GM18867 (cell line): ENCODE results near the gene ALDH1L1.

ENCODE experiments used
- ATAC-seq: cut with Tn5 transposase; IDR thresholded peaks from one replicate; pipeline ENCODE4 v1.9.1; 2021; ENCODE audit warnings: mild to moderate bottlenecking, moderate library complexity; ENCODE audit not compliant: unreplicated experiment

The ALDH1L1 gene

DNA sequence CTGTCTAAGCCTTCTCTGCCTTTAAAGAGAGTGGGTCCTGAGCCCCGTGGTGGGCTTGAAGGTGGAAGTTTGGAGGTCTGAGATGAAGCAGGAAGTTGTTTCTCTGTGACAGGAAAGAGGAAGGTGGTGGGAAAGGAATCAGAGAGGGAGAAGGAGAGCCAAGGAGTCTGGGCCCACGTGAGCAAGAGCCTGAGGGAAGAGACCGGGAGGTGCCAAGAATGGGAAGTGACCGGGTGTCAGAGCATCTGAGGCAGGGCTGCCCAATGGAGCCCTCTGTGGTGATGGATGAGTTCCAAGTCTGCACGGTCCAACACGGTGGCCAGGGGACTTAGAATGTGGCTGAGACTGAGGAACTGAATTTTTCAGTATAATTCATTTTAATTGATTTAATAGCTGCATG lies 24.6 kb downstream of the ALDH1L1 start:
- no peak for ATAC-seq

- no peak for ATAC-seq
These were observed 25.1 kb downstream of the ALDH1L1 start for GRCh38 chr3:126155280-126155640.

GRCh38 chr3:126154391-126155279 lies 25.8 kb downstream of the ALDH1L1 start:
- ATAC-seq: no peak

GRCh38 chr3:126153695-126154360 lies 26.6 kb downstream of the ALDH1L1 start:
- ATAC-seq: no peak

DNA sequence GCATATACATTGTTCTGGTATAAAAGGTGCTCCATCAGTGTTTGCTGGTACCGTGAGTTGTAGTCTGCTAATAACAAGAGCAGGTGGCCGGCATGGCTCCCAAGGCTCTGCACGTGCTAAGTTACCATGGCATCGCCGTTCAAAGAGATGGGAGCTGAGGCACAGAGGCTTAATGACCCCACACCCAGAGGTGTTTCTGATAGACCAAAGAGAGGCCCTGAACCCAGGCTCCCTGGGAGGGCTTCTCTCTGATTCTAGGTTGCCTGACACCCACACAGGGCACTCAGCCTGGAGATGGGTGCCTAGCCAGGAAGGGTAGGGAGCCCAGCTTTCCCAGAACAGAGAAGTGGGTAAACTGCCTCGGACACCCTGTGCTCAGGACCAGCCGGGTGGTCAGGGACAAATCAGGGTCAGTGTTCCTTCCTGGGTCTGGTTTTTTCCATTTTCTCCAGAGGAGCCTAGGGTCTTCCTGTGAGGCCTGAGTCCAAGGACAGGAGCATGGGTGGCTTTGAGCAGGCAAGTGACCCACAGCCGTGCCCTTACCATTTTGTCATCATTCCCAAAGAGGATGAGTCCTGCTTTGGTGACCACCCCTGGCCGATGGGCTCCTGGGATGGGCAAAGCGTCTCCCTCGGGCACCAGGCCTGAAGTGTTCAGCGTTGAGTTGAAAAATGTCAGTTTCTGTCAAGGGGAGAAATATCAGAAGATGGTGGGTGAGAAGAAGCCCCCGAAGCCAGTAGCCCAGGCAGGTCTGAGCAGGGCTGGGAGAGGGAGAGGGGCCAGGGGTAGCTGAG lies 27.3 kb downstream of the ALDH1L1 start:
- ATAC-seq: no peak

- no peak for ATAC-seq
These were observed 27.9 kb downstream of the ALDH1L1 start for GRCh38 chr3:126152458-126152857.

- ATAC-seq: no peak
These were observed 28.7 kb downstream of the ALDH1L1 start for GRCh38 chr3:126151562-126152302.

- ATAC-seq: no peak
These were observed 30.3 kb downstream of the ALDH1L1 start for GRCh38 chr3:126149960-126150515.

DNA sequence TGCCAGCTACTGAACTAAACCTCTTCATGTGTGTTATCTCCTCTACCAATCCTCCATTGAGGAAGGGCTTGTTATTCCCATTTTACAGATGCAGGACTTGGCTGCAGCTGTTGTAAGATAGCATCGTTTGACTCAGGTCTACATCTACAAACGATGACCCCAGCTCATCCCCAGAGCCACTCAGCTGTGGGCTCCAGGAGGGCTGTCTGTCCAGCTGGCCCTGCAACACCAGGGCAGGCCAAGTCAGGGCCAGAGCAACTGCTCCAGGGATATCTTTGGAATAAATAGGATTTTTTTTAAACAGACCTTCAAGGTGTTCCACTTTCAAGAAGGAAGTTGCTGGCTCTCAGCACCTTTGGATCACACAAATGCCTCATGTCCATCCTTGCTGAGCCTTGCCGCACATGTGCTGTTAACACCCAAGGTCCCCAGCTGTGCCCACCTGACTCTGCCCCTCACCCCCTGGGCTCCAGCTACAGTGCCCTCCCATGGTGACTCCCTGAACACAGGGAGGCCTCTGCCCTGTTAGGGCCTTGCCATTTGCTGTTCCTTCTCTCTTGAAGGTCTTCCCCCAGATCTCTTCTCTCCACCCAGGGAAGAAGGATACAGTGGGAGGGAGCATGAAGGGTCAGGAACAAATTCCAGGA lies 31.0 kb downstream of the ALDH1L1 start:
- no peak for ATAC-seq

- no peak for ATAC-seq
These were observed 32.3 kb downstream of the ALDH1L1 start for GRCh38 chr3:126147932-126148683.

DNA sequence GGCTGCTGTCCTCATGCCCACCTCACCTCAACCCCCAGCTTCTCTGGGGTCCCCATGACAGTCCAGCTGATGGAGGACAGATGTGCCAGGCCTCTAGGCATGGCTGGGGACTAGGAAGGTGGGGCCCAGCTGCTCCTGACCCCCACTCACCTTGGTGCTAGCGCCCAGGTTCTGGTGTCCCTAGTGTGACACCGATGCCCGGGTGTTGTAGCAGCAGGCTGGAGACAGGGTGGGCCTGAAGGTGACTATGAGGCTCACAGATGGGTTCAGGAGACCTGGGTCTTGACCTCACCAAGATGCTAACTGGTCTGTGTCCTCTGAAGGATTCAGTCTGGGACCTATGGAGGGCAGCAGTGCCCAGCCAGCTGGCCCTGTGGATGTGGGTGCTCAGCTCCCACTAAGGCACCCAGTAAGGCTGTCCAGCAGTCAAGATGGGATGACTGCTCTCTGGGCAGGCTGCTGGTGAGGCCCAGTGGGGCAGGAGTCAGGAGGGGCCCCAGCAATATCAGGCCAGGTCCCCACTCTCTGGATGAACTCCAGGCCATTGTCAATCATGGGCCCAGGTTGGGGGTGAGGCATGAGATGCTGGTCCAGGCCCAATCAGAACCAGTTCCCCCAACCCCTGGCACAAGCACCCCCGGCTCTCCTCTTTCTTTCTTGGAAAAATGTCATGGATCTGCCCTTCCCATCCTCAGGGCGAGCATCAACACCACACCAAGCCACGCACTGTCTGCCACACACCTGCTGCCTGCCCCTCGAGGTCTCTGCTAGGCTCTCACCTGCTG lies 33.0 kb downstream of the ALDH1L1 start:
- no peak for ATAC-seq

- no peak for ATAC-seq
These were observed 33.8 kb downstream of the ALDH1L1 start for GRCh38 chr3:126146525-126147146.

DNA sequence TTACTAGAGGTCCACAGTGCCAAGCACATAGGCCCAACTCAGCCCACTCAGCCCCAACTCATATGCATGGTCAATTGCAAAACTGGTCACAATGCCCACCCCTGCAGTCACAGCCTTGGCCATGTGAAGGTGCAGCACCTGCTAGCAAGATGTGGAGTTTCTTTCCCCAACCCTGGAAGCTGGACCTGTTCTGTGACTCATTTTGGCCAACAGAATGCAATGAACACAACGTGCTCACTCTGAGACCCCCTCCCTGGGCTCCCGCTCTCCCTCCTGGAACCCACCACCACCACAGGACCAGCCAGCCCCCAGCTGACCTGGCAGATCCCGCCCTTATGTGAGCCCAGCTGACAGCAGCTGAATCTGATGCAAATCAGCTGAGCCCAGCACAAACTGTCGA lies 34.4 kb downstream of the ALDH1L1 start:
- no peak for ATAC-seq

GRCh38 chr3:126142652-126143051 lies 37.7 kb downstream of the ALDH1L1 start:
- no peak for ATAC-seq

DNA sequence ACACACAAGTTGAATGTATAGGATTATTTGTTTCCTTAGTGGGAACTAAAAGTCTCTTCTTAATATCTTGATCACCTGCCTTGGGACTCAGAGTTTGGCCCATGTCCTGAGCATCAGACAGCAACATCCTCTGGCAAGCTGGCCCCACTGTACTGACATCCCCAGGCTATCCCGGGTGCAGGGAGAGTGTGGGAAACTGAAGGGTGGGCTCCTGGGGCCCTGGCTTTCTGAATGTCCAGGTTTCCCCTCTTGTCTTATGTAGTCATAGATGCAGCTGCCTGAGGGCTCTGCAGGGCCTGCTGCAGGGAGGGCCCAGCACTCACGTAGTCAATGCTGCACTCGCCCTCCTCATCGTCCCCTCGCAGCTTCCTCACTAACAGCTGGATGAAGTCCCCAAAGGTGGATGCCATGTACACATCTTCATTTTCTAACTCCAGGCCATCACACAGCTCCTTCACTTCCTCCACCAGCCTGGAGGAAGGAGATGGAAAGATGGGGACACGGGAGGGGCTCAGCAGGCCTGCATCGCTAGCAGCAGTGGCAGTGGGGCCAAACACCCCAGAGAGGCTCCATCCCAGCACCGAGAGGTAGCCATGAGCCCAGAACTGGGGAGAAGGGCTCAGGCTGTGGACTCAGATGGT lies 42.8 kb downstream of the ALDH1L1 start:
- no peak for ATAC-seq

- ATAC-seq: no peak
These were observed 43.8 kb downstream of the ALDH1L1 start for GRCh38 chr3:126136428-126137220.
